HG02884 (cell line): Measurements from ENCODE around the gene CSTB.

Experiments used
- ATAC-seq: cut with Tn5 transposase; IDR thresholded peaks from one replicate; pipeline ENCODE4 v1.9.1; 2021; ENCODE audit warnings: mild to moderate bottlenecking, moderate library complexity; ENCODE audit not compliant: unreplicated experiment

CSTB gene

DNA sequence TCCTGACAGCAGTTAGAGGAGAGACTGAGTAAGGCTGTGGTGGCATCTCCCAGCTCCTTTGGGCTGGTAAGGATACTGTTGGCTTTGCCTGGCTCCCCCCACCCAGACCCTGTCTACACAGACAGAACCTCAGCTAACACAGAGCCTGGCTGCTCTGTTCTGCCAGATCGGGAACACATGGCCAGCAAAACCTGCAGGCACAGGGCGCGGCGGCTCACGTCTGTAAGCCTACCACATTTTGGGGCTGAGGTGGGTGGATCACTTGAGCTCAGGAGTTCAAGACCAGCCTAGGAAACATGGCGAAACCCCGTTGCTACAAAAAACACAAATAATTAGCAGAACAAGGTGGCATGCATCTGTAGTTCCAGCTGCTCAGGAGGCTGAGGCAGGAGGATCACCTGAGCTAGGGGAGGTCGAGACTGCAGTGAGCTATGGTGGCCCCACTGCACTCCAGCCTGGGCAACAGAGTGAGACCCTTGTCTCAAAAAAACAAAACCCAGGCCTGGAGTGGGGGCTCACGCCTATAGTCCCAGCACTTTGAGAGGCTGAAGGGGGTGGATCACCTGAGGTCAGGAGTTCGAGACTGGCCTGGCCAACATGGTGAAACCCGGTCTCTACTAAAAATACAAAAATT, 6.7 kb downstream of the CSTB start:
- ATAC-seq: no peak

DNA sequence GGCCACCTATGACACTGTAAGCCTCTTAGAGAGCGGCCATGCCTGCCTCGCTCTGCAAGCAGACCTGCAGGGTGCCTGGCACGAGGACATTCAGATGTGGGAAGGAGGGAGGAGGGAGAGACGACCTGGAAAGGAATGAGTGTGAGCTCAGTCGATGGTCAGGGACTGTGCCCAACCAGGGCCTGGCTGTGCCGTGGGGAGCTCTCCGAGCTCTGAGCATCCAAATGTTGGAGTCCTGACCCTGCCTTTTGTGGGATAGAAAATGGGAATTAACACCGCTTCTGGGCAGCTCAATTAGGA, 7.3 kb downstream of the CSTB start:
- no peak for ATAC-seq

DNA sequence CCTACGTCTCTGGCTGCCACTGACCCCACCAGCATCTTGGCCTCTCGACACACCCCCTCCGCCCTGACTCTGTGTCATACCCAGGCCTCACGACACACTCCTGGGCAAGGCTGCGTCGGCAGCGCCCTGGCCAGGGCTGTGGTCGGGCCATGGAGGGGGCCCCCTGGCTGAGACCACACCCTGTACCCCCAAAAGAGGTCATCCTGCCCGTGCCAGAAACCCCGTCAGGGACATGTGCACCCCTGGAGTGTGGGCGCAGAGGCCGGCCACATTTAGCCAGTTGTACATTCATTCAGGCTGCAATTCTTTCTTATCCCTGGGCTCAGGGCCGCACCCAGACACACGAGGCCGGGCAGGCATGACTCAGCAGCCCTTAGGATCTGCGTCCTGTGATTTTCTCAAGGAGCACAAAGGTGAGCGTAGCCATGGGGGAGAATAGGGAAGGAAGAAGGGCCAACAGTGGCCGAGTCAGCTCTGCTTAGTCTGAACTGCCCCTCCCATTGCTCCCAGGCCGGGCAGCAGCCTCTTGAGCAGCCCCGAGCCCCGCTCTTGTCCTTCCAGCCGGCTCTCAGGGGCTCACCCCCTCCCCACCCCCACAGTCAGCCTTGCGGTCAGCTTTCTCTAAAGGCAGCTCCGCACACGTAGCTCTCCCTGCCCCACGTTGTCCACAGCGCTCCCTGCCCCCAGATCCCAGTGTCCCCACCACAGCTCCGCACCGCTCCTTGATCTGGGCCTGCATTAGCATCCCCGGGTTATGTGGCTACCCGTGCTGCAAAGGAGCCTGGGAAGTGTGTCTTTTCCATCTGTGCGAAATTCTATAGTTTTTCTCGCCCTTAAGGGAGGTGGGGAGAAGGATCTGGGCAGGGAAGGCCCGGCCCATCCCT, 7.9 kb downstream of the CSTB start:
- ATAC-seq: no peak

DNA sequence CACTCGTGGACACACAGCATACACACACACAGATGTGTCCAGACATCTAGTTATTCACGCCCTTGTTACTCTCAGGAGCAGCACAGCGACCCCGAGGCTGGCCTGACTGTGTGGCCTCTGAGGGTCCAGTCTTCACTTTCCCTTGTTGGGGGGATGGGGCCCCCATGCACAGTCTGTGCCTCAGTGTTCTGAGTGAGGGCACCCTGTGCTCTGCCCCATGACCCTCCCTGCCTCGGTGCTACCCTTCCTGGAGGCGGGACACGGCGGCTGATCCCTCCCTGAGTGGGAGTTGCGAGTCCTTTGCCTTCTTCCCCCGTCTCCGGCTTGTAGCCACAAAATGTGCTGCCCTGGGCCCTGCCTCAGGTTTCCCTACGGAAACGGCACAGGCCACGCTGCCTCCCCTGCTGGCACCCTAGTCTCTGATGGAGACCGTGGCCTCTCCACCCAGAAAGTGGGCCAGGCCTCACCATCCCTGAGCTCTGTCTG, 8.6 kb downstream of the CSTB start:
- no peak for ATAC-seq

DNA sequence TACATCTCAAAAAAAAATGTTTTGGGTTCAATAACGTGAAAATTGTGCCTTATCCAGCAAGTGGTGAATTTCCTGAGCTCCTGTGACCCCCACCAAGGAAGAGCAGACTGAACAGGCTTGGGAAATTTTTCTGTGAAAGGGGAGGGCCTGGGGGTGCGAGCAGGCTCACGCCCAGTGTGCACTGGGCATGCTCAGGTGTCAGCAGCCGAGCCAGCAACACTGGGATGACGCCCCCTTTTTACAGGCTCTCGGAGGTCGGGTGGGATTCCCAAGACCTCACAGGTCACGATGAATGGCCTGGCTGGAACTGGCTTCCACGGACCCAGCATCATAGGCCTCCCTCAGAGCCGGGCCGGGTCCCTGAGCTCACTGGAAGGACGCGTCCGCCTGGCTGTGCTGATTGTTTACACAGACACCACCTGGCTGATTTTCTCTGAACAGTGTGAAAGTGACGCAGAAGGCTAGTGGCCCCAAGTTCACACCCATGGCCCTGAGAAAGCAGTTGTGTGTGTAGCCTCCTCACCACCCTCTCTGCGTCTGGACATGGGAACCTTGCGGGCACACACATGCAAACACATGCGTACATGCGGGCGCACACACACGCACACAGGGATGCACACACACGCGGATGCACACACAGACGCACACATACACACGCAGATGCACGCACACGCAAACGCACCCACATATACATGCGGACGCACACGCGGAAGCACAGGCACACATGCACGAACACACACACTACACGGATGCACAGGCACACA, 9.2 kb downstream of the CSTB start:
- no peak for ATAC-seq

DNA sequence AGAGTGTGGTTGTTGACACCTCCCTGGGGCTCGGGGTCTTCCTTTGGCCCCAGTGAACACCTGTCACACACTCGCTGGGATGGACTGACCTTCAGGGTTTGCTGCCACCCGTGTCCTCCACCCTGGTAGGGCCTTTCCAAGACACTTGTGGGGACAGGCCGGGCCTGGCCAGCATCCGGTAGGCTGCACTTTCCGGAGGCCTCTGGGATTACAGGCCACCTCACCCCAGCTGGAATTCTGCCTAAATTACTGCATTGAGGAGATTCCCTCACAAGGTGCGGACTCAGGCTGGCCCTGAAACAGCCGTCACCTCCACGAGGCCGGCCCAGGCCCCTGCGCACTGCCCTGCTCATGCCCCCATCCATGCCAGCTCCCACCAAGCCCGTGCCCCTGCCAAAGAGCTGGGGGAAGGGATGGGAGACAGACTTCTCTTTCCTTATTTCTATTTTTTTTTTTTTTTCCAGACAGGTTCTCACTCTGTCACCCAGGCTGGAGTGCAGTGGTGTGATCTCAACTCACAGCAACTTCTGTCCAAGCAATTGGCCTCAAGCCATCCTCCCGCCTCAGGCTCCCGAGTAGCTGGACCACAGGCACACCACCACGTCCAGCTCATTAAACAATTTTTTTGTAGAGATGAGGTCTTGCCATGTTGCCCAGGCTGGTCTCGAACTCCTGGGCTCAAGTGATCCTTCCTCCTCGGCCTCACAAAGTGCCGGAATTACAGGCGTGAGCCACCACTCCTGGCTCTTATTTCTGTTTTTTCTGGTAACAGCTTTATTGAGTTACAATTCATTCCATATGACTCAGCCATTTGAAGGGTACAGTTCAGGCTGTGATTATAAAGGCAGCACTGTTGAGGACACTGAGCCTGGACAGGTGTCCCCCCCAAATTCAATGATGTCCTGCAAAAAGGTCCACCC, 11.3 kb downstream of the CSTB start:
- no peak for ATAC-seq

DNA sequence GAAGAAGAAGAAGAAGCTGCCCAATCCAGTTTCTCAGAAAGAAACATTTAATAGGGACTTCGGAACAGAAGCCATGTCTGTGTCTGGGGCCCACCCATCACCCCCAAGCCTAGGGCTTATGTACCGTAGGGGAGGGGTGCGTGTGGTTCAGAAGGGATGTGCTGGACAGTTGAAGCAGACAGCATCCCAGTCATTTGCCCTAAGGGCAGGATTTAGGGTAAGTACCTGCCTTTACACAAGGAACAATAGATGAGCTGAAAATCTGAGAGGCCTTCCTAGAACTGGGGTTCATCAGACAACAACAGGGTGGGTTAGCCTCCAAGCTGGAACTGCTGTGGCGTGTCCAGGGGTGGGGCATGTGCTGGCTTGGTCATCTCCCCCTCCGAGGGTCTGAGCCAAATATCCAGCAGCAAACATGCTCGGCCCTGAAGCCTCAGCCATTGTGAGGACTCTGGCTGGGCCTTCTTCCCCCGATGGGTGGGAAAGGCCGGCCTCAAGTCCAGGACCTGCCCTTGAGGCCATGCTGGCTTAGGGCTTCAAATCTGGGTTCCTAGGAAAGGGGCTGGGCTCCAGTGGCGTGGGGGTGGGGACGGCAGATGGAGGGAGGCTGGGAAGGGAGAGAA, 12.1 kb downstream of the CSTB start:
- ATAC-seq: no peak

DNA sequence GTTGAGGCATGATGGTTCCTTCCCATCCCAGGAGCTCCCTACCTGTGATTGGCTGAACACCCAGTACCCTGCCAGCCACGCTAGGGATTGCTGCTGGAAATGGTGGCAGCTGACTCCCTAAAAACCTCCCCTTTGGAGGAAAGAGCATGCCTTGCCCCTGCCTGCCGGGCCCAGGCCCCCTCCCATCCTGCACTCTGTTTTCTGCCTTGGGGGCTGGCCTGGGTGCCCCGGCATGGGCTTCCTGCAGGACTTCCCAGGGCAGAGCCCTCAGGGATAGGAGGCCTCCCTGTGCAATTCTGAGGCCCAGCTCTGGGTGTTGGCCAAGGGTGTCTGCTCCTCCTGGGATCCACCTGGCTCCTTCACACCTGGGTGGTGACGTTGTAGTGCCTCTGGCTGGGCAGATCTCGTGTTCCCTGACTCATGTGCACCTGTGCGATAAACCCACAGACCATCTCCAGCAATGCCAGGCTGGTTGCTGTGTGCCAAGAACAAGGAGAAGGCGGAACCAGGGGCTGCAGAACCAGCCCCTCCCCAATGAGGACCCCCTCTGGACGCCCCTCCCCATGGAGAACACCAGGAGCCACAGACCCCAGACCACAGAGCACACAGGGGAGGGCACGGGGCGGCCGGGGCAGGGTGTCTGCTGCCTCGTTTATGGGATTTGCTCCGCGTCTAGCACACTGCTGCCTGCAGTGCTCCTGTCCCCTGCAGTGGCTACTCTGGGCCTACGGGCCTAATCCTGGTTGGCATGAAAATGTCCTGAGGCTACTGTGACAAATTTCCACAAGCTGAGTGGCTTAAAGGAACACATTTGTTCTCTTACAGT, 13.6 kb downstream of the CSTB start:
- no peak for ATAC-seq

DNA sequence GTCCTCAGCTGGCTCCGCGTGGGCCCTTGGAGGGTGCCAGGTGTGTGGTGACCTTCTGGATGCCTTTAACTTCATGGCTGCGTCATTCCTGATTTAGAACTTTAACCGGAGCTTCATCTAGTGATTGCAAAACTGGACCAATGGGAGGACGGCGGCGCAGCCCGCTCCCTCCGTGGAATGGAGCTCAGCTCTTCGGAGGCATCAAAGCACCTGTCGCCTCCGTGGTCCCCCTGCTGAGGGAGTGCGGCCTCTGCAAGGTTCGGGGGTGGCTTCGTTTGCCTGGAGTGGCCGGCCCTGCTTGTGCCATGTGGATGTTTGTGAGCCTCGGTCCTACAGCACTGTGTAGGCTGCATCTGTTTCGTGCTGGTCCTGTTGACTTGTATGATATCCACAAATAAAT, 14.2 kb downstream of the CSTB start:
- no peak for ATAC-seq

DNA sequence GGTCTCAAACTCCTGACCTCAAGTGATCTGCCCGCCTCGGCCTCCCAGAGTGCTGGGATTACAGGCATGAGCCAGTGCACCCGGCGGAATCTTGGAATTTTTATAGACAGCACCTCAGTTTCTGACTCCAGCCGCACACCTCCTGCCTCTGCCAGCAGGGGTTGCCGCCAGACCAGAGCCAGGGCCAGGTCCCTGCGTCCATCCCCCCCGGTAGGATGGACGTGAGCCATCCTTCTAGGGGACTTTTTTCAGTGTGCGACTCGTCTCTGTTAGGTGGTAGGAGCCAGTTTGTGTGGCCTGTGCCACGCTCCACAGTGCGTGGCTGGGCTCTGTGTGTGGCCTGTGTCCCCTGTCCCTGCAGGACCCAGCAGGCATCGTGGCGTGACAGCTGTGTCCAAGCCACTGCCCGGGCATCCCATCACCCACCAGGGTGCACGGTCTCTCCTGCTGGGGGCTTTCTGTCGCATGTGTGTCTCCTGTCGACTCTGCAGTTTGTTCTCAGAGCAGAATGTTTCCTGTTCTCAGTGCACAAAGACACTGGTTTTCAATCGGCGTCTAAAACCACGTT, 15.6 kb downstream of the CSTB start:
- ATAC-seq: no peak

DNA sequence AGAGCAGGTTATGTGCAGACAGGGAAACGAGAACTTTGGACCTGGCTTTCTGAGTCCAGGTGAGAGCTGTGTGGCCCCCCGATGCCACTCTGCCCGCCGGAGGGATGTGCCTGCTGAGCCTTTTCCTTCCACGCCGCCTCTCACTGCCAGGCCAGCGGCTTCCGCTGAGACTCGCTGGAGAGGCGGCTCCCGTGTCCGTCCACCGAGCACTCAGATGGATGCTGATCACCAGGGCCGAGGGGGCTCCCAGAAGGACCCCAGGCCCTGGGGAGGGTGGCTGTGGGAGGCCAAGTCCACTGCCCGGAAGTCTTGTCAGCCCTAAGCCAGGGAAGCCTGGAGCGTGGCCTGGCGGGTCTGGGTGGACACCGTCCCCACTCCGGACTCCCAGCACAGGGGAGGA, 16.5 kb downstream of the CSTB start:
- no peak for ATAC-seq

DNA sequence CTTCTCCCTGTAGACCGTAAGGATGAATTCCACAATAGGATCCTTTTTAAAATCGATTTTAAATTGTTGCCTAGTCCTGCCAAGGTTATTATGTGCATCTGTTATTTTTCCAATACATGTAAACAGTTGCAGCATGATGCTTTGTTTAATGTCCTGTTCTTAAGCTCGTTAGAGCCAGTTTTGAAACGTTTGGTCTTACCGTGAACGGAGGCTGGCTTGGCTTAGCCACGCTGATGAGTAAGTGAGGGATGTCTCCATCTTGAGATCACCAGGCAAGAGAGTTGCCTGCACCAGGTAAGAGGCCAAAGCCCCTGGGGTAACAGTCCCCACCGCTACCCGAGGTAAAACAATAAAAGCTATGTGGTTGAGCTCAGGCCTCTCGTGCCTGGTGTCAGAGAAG, 17.3 kb downstream of the CSTB start:
- ATAC-seq: no peak

DNA sequence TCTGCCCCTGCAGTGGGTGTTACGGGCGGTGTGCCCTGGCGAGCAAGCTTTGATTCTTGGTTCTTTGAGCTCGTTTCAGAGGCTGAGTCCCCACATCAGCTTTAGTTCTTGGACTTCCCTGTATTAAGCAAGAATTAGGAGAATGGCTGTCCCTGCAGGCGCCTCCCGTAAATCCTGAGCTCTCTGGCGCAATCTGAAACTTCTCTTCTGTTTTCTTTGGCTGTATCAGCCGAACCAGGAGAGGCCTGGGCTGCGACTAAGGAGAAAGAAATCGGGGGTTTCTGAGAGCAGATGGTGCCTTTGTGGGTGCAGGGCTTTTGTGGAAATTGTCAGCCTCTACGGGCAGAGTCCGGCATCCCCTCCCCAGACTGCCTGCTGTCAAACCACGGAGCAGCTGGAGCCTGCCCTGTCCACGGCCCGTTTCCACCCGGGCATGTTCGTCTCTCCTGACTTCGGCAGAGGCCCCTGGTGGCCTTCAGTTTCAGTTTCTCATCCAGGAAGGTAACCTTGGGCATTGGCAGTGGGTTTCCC, 17.9 kb downstream of the CSTB start:
- no peak for ATAC-seq

DNA sequence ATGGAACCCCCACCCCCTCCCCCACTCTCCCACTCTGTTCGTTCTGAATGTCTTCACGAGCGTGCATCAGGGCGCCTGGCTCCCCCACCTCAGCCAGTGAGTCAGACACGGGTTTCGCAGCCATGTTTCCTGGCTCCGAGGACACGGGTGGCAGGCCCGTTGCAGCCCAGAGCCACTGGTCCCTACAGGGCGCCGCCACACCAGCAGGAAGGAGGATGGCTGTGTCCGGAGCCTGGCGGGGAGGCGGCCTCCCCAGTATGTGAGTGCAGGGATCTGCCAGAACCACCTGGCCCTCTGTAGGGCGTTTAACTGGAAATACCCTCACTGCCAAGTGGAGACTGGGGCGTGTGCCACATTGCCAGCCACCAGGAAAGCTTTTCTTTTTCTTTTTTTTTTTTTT, 18.5 kb downstream of the CSTB start:
- ATAC-seq: no peak

DNA sequence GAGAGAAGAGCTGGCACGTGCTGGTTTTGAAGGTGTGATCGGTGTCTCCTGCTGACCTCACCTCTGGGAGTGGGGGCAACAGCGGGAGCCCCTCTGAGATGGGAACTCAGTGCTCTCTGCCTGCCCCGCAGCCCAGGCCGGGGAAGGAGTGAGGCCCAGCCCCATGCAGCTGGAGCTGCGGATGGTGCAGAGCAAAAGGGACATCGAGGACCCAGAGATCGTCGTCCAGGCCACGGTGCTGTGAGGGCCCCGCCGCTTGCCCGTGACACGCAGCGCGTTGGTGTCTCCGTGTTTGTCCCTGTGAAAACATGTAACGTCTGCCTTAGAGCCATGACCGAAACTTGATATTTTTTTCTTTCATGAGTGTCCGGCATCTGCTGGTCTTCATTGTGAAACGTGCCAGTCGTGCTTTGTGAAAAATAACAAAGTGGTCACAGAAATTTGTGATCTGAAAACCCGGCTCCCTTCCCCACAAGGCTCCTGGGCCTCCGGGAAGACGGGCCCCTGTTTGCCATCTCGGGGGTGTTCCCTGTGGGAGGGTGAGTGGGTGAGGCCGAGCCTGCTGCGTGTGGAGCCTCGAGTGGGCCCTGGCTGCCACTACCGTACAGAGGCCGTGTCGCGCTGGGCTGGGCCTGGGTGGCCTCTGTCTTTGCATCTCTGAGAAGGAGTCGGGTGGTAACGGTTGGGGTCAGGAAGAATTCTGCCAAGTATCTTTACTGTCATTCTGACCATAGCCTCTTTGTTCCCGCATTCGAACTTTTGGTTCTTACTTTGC, 20.1 kb downstream of the CSTB start:
- no peak for ATAC-seq

DNA sequence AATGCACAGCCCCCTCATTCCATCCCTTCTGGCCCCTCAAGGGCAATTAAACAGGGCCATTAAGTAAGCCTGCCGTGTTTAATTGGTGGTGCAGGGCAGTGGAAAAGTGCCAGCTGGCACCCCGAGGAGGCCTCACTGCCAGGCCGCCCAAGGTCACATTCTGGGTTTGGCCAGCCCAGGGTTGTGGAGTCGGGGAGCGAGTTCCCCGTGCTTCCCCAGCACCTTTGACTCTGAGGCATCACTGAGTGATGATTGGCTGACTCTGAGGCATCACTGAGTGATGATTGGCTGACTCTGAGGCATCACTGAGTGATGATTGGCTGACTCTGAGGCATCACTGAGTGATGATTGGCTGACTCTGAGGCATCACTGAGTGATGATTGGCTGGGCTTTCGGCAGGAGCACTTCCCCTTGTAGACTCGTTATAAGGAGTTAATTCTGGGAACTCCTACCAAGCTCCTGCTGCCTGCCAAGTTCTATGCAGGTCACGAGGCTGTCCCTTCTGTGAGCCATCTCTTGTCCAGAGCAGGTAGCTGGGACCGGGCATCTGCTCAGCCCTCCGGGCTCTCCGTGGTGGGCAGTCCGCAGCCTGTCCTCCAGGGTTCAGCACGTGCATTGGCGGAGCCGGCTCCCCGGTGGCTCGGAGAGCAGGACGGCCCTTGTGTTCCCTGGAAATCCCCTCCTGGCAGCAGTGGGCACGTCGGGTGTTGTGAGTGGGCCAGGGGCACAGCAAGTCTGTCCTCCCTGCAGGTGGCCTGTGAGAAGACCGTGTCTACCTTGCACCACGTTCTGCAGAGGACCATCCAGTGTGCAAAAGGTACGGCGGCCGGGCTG, 20.9 kb downstream of the CSTB start:
- ATAC-seq: no peak

DNA sequence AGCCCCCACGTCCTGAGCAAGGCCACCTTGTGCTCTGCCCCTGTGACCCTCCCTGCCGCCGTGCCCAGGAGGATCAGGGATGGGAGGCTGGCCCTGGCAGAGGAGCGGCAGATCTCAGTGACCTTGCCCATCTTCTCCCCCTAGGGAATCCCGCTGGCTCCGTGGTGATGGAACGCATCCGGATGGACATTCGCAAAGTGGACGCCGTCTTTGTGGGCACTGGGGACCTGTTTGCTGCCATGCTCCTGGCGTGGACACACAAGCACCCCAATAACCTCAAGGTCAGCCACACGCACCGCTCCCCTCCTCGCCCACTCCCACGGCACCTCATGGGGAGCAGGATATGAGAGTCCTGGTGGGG, 22.7 kb downstream of the CSTB start:
- no peak for ATAC-seq
